K562 (cell line): Measurements from ENCODE around the gene MPHOSPH9. TPM values are rescaled to one million over a fixed set of nuclear protein-coding genes. Genes with fewer than 3 reads are reported as not detected.

Experiments
- ARHGAP35 ChIP-seq: fragments of 450-650 bp; IDR thresholded peaks from 2 replicates; pipeline ENCODE4 v1.6.1; 2018; ENCODE audit not compliant: partially characterized antibody
- ASH1L ChIP-seq: fragments of 450-650 bp; IDR thresholded peaks from 2 replicates; pipeline ENCODE4 v1.6.1; 2018; ENCODE audit warnings: borderline replicate concordance, mild to moderate bottlenecking, low read depth; ENCODE audit not compliant: partially characterized antibody
- BACH1 ChIP-seq: fragments of 200-800 bp; sonication (Bioruptor generic); IDR thresholded peaks from 2 replicates; pipeline ENCODE4 v1.6.1; 2016; ENCODE audit warnings: missing genetic modification characterization, missing compliant biosample characterization
- ELK1 ChIP-seq: sonication (generic); formaldehyde crosslinking; IDR thresholded peaks from 2 replicates; pipeline ENCODE4 v1.8.1; 2022; ENCODE audit warnings: missing genetic modification reagents
- ETV6 ChIP-seq, 3 experiments: fragments of 150-350 bp in 1 of 3; sonication (generic) in 1 of 3; formaldehyde crosslinking in 1 of 3; IDR thresholded peaks; 2 replicates each; pipeline versions ENCODE4 v1.6.1 to v1.8.0; 2014 to 2022; ENCODE audit warnings: borderline replicate concordance in 2 of 3, low read depth in 2 of 3, antibody characterized with exemption in 1 of 3, low read length in 1 of 3, mild to moderate bottlenecking in 1 of 3, missing genetic modification reagents in 1 of 3
- EWSR1 ChIP-seq: fragments of 450-650 bp; IDR thresholded peaks from 2 replicates; pipeline ENCODE4 v1.6.1; 2018; ENCODE audit warnings: borderline replicate concordance, mild to moderate bottlenecking, low read depth, moderate library complexity; ENCODE audit not compliant: partially characterized antibody
- FOSL1 ChIP-seq: fragments of 200-800 bp; sonication (Bioruptor generic); conservative IDR thresholded peaks from 2 replicates; pipeline ENCODE4 v1.6.1; 2016; ENCODE audit warnings: missing genetic modification characterization, missing compliant biosample characterization
- HMG20B ChIP-seq: fragments of 250-450 bp; sonication (Bioruptor Pico); IDR thresholded peaks from 2 replicates; pipeline ENCODE4 v1.5.0; 2021; ENCODE audit warnings: mild to moderate bottlenecking
- HNRNPL ChIP-seq: fragments of 200-400 bp; formaldehyde crosslinking; IDR thresholded peaks from 2 replicates; pipeline ENCODE4 v1.6.1; 2017; ENCODE audit warnings: low read depth, mild to moderate bottlenecking, low read length
- KDM2B ChIP-seq: fragments of 250-450 bp; sonication (Bioruptor Pico); IDR thresholded peaks from 2 replicates; pipeline ENCODE4 v1.8.0; 2021; ENCODE audit warnings: mild to moderate bottlenecking, moderate library complexity
- KDM4B ChIP-seq, 2 experiments: fragments of 450-650 bp in 1 of 2; sonication (generic) in 1 of 2; IDR thresholded peaks; 2 replicates each; pipeline ENCODE4 v1.6.1; 2016 to 2017; ENCODE audit warnings: borderline replicate concordance in 2 of 2, antibody characterized with exemption in 1 of 2, low read depth in 1 of 2, mild to moderate bottlenecking in 1 of 2
- KLF16 ChIP-seq: IDR thresholded peaks from 2 replicates; pipeline ENCODE4 v1.6.1; 2016; ENCODE audit warnings: antibody characterized with exemption
- PRMT5 ChIP-seq: sonication (generic); formaldehyde crosslinking; IDR thresholded peaks from 2 replicates; pipeline ENCODE4 v1.5.0; 2020; ENCODE audit warnings: missing genetic modification reagents
- PTTG1 ChIP-seq: fragments of 450-650 bp; IDR thresholded peaks from 2 replicates; pipeline ENCODE4 v1.6.1; 2016; ENCODE audit warnings: low read depth, mild to moderate bottlenecking, missing genetic modification characterization, missing compliant biosample characterization
- RFX7 ChIP-seq: fragments of 250-450 bp; sonication (Bioruptor Pico); IDR thresholded peaks from 2 replicates; pipeline ENCODE4 v1.5.1; 2021; ENCODE audit warnings: mild to moderate bottlenecking
- TEAD2 ChIP-seq: fragments of 450-650 bp; IDR thresholded peaks from 2 replicates; pipeline ENCODE4 v1.6.1; 2016; ENCODE audit warnings: missing genetic modification characterization, control low read depth, missing compliant biosample characterization
- ZNF76 ChIP-seq: fragments of 250-450 bp; sonication (Bioruptor Pico); IDR thresholded peaks from 2 replicates; pipeline ENCODE4 v1.4.0; 2020; ENCODE audit warnings: mild to moderate bottlenecking, moderate library complexity, borderline replicate concordance
- polyA plus RNA-seq, 8 experiments: library from polyadenylated mRNA; depleted of rRNA in 4 of 8; stranded (reverse) in 5 of 8; unstranded in 3 of 8; fragments of >200 nt; fragmentation: Nextera tagmentation in 2 of 8; fragmentation: Illumina TruSeq in 1 of 8; extraction: Ambion mirVana in 2 of 8; extraction: Trizol in 1 of 8; gene quantifications; 2 replicates each; pipeline versions ENCODE4 v1.2.1 to v1.2.3, GENCODE V29; 2011 to 2014; ENCODE audit warnings: inconsistent platforms in 1 of 8, missing spikeins in 1 of 8
- total RNA-seq, 7 experiments: library from RNA; depleted of rRNA in 6 of 7; stranded (reverse); fragments of >200 nt in 6 of 7; fragmentation: Illumina TruSeq in 2 of 7; extraction: Trizol in 2 of 7; gene quantifications; 2 replicates each; pipeline versions ENCODE4 v1.2.1 to v1.2.3, GENCODE V29; 2011 to 2021; ENCODE audit warnings: low replicate concordance in 1 of 7
- TF ChIP-seq, protein P1 (sequence below): sonication (generic); formaldehyde crosslinking; IDR thresholded peaks from 2 replicates; pipeline ENCODE4 v1.8.0; 2023; ENCODE audit warnings: missing genetic modification reagents, mild to moderate bottlenecking, borderline replicate concordance
- TF ChIP-seq, protein P2 (sequence below): sonication (generic); formaldehyde crosslinking; IDR thresholded peaks from 2 replicates; pipeline ENCODE4 v1.8.0; 2022; ENCODE audit warnings: mild to moderate bottlenecking, missing genetic modification reagents

The MPHOSPH9 gene
- total and polyA plus RNA-seq, 9 of the 15 experiments (the other 6 are each of a cell fraction or from before 2014, with no cell fraction given): 14.2 to 103 (median 54.5) TPM

DNA sequence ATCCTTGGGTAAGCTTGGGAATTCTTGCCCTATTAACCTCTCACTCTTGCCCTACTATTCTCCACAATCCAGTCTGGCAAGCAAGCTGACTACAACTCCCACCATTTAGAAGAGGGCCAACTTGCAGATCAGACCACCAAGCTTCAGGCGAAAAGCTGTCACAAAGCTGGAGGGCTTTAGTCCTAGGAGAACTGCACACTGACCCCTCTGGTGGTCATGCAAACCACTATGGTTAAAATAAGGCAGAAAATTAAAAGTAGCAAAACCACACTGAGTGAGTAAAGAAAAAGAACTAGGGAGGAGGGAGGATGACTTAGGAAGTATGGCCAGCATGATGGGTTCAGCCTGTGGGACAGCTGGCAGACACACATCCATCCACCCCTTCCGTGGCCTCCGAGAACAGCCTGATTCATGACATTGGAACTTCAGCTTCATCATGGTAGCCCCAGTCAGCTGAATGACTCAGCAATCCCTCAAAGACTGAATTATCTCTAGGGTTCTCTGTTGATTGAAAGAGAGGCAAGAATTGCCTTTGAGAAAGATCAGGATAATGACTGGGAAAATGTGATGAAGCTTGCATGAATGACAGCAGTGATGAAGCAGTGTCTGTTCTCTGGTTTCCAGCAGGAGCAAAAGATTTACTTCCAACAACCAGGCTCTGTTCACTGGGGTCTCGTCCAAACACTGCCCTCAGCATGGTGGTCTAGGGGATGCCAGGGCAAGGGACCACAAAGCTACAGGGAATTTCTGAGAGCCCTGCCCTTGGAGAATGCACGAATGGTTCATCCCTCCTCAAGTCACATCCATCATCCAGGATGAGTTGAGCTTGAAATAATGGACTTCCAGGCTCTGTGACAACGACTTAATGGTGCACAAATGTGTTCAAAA, 106.4 kb downstream of the MPHOSPH9 start (continued):
- TF ChIP-seq, protein P1, sequence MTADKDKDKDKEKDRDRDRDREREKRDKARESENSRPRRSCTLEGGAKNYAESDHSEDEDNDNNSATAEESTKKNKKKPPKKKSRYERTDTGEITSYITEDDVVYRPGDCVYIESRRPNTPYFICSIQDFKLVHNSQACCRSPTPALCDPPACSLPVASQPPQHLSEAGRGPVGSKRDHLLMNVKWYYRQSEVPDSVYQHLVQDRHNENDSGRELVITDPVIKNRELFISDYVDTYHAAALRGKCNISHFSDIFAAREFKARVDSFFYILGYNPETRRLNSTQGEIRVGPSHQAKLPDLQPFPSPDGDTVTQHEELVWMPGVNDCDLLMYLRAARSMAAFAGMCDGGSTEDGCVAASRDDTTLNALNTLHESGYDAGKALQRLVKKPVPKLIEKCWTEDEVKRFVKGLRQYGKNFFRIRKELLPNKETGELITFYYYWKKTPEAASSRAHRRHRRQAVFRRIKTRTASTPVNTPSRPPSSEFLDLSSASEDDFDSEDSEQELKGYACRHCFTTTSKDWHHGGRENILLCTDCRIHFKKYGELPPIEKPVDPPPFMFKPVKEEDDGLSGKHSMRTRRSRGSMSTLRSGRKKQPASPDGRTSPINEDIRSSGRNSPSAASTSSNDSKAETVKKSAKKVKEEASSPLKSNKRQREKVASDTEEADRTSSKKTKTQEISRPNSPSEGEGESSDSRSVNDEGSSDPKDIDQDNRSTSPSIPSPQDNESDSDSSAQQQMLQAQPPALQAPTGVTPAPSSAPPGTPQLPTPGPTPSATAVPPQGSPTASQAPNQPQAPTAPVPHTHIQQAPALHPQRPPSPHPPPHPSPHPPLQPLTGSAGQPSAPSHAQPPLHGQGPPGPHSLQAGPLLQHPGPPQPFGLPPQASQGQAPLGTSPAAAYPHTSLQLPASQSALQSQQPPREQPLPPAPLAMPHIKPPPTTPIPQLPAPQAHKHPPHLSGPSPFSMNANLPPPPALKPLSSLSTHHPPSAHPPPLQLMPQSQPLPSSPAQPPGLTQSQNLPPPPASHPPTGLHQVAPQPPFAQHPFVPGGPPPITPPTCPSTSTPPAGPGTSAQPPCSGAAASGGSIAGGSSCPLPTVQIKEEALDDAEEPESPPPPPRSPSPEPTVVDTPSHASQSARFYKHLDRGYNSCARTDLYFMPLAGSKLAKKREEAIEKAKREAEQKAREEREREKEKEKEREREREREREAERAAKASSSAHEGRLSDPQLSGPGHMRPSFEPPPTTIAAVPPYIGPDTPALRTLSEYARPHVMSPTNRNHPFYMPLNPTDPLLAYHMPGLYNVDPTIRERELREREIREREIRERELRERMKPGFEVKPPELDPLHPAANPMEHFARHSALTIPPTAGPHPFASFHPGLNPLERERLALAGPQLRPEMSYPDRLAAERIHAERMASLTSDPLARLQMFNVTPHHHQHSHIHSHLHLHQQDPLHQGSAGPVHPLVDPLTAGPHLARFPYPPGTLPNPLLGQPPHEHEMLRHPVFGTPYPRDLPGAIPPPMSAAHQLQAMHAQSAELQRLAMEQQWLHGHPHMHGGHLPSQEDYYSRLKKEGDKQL (CRISPR knock-in tag): no peak
- TF ChIP-seq PRMT5 (no peak), ETV6 (IDR thresholded peaks at IDR 0.05; ENCODE audit: borderline replicate concordance in 1 of 2, low read depth in 2 of 2, low read length in 1 of 2) (no peak), ETV6 (CRISPR knock-in tag; IDR thresholded peaks at IDR 0.05; ENCODE audit: borderline replicate concordance) (no peak), ASH1L (no peak), TEAD2 (tag) (peak; percentile 61), KDM2B (no peak), EWSR1 (no peak), KDM4B (IDR thresholded peaks at IDR 0.05; ENCODE audit: borderline replicate concordance in 2 of 2, low read depth in 1 of 2) (no peak), HMG20B (CRISPR knock-in tag) (no peak), HNRNPL (no peak), ARHGAP35 (peak; percentile 18), FOSL1 (tag) (peak; percentile 98), ELK1 (no peak), KLF16 (no peak), RFX7 (CRISPR knock-in tag) (no peak), ZNF76 (CRISPR knock-in tag) (no peak), BACH1 (peak; percentile 99), PTTG1 (tag) (no peak)
- TF ChIP-seq, protein P2, sequence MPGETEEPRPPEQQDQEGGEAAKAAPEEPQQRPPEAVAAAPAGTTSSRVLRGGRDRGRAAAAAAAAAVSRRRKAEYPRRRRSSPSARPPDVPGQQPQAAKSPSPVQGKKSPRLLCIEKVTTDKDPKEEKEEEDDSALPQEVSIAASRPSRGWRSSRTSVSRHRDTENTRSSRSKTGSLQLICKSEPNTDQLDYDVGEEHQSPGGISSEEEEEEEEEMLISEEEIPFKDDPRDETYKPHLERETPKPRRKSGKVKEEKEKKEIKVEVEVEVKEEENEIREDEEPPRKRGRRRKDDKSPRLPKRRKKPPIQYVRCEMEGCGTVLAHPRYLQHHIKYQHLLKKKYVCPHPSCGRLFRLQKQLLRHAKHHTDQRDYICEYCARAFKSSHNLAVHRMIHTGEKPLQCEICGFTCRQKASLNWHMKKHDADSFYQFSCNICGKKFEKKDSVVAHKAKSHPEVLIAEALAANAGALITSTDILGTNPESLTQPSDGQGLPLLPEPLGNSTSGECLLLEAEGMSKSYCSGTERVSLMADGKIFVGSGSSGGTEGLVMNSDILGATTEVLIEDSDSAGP: no peak
